HG02798 (cell line): ENCODE data around the gene RNMT.

Experiments
- ATAC-seq: cut with Tn5 transposase; IDR thresholded peaks from one replicate; pipeline ENCODE4 v1.9.1; 2021; ENCODE audit warnings: mild to moderate bottlenecking; ENCODE audit not compliant: unreplicated experiment, poor library complexity

The RNMT gene

DNA sequence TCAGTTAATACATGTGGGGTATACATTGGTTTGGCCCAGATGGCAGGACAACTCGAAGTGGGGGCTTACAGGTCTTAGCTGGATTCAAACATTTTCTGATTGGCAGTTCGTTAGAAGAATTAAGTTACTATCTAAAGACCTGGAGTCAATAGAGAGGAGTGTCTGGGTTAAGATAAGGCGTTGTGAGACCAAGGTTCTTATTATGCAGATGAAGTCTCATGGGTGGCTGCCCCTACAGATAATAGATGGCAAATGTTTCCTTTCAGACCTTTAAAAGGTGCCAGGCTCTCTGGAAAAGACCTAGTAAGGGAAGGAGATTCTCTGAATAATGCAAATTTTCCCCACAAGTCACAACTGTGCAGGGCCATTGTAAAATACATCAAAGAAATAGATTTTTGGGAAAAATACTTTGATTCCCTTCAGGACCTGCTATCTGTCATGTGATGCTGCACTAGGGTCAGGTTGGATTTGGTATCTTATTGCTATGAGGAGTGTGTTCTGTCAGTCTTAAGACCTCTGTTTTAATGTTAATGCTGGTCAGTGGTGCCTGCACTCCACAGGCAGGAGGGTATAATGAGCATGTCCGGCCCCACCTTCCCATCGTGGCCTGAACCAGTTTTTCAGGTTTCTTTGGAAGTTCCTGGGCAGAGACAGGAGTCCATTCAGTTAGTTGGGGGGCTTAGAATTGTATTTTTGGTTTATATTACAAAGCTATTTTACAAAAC lies 83.2 kb downstream of the RNMT start:
- no peak for ATAC-seq

DNA sequence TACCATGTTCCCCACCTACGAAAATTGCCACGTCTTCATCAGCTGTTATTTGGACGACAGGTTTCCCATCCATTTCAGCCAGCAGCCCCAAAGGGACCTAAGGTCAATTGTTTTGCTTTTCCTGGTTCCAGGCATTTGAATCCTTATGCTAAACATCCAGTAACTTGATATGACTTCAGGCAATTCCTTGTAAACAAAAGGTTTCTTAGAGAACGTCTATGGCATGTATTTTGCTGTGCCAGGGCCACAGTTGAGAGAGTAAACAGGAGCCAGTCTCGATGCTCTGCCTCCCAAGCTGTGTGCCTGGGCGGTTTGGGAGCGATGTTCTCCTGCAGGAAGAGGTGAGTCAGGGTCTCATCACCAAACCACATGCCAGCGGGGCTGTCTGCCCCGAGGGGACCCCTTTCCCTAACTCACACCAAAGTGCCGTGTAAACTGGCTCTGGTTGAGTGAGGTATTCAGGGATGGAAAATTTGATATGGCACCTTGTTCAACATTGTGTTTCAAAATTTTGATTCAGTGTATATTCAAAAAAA lies 84.5 kb downstream of the RNMT start:
- no peak for ATAC-seq

DNA sequence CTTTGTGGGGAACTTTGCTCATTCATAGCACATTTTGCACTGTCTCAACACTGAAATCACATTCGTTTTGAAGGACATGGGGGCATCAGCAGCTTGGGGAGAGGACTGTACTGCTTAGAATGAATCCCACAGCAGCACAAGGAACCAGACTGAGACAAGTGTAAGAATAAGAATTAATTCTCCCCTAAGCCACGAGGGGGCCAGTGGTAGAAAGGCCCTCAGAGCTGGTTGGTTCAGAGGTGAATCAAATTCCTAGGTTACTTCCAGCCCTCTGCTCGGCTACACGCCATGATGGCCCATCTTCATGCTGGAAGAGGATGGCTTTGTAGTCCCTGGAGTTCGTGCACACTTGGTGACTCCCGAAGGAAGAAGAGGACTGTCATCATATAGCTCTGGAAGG lies 85.5 kb downstream of the RNMT start:
- no peak for ATAC-seq

DNA sequence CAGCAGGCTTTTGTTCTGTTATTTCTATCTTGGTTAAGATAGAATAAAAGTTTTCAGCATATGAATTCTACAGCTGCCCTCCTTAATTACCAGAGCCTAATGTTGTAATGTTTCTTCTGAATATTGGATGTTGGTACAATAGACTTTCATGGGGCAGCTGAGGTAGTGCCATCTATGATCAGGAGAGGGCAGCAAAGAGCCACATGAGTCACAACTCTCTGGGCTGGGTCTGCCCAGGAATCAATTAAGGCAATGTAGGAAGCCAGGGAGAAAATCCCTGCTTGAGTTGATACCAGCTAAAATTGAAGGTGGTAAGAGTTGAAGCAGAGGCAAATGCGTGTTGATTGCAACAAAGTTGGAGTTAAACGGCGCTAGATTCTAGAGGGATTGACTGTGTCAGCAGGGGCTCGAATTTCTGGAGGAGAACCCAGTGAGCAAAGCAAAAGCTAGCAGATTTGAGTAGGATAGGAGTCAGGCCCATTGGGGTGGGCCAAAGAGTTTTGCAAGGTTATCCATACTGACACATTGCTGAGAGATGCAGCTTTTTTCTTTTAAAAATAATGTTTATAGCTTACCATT lies 86.9 kb downstream of the RNMT start:
- peak; percentile 83 for ATAC-seq
